PFSK-1 (cell line): Measurements from ENCODE around the gene FTSJ3. TPM values are rescaled to one million over a fixed set of nuclear protein-coding genes. Genes with fewer than 3 reads are reported as not detected.
"Not testable (repeated sequence)": the region's sequence is repeated elsewhere in the genome, so short reads cannot be mapped to it uniquely, and the experiment has no call there.

Experiments used
- FOXP2 ChIP-seq: optimal IDR thresholded peaks from 2 replicates; pipeline ENCODE3; 2011; ENCODE audit warnings: borderline replicate concordance, control low read depth, inconsistent platforms; ENCODE audit not compliant: insufficient read depth; ENCODE audit errors: extremely low read length, extremely low read depth
- POLR2AphosphoS5 ChIP-seq: IDR thresholded peaks from 2 replicates; pipeline ENCODE4 v1.6.1; 2012; ENCODE audit warnings: low read depth, mild to moderate bottlenecking, control low read depth, low read length, moderate library complexity
- SIN3A ChIP-seq: IDR thresholded peaks from 2 replicates; pipeline ENCODE4 v1.6.1; 2012; ENCODE audit warnings: mild to moderate bottlenecking, low read length, moderate library complexity, borderline replicate concordance; ENCODE audit not compliant: insufficient read depth
- TAF1 ChIP-seq: IDR thresholded peaks from 2 replicates; pipeline ENCODE4 v1.6.1; 2012; ENCODE audit warnings: low read length, control low read depth, borderline replicate concordance; ENCODE audit not compliant: insufficient read depth
- polyA plus RNA-seq: library from polyadenylated mRNA; unstranded; fragments of >200 nt; gene quantifications from one replicate; pipeline ENCODE4 v1.2.1, GENCODE V29; 2012; ENCODE audit warnings: low read depth, missing spikeins; ENCODE audit not compliant: insufficient read length
- TF ChIP-seq, protein P1 (sequence below), 2 experiments: IDR thresholded peaks; 2 replicates each; pipeline versions ENCODE4 v1.6.1 to v1.8.0; 2011 to 2012; ENCODE audit warnings: low read depth in 2 of 2, low read length in 2 of 2, control low read depth in 1 of 2, inconsistent platforms in 1 of 2, mild to moderate bottlenecking in 1 of 2, moderate library complexity in 1 of 2; ENCODE audit not compliant: insufficient read depth in 1 of 2

FTSJ3 gene
- polyA plus RNA-seq: 64.5 TPM

DNA sequence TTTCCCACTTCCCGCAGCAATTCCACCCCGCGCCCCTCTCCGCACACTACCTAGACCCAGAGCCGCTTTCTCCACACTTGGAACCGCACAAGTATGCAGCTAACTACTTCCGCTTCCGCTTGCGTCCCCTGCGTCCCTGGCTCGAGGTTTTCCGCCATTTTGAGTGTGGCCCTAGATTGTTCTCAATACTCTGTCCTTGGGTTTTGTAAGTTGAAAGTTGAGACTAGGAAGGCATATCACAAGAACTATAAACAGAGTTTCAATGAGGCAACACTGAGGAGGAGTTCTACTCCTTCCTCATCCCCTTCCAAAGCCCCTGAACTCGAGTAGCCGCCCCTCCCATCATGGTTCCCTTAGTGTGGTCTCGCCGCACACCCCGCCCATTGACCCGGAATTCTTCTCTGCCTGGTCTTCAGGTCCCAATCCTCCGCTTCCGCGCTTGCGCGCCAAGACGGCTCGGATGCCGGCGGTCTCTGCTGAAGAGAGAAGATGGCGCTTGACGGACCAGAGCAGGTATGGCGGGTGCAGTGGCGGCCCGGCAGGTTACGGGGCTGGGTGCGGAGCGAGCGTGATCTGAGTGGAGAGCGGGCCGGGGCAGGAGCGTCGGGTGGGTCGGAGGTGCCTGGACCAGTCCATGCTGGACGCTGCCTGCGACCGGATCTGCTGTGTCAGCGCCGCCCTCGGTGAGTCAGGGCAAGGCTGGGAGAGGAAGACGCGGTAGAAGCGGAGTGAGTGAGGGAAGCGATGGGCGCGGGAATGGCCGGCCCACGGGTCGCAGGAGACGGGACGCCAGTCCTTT is at the start of gene FTSJ3, which contains the start of gene PSMC5:
Gene FTSJ3 (minus strand): TSS at position 662 of the 799 bp plus-strand sequence. CDS start 761 bp downstream, outside the sequence.
Gene PSMC5 (plus strand): TSS at position 430 of the 799 bp plus-strand sequence. CDS start 60 bp downstream, at position 490.
- TF ChIP-seq POLR2AphosphoS5: peak; percentile 85
- TF ChIP-seq, protein P1, sequence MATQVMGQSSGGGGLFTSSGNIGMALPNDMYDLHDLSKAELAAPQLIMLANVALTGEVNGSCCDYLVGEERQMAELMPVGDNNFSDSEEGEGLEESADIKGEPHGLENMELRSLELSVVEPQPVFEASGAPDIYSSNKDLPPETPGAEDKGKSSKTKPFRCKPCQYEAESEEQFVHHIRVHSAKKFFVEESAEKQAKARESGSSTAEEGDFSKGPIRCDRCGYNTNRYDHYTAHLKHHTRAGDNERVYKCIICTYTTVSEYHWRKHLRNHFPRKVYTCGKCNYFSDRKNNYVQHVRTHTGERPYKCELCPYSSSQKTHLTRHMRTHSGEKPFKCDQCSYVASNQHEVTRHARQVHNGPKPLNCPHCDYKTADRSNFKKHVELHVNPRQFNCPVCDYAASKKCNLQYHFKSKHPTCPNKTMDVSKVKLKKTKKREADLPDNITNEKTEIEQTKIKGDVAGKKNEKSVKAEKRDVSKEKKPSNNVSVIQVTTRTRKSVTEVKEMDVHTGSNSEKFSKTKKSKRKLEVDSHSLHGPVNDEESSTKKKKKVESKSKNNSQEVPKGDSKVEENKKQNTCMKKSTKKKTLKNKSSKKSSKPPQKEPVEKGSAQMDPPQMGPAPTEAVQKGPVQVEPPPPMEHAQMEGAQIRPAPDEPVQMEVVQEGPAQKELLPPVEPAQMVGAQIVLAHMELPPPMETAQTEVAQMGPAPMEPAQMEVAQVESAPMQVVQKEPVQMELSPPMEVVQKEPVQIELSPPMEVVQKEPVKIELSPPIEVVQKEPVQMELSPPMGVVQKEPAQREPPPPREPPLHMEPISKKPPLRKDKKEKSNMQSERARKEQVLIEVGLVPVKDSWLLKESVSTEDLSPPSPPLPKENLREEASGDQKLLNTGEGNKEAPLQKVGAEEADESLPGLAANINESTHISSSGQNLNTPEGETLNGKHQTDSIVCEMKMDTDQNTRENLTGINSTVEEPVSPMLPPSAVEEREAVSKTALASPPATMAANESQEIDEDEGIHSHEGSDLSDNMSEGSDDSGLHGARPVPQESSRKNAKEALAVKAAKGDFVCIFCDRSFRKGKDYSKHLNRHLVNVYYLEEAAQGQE (IDR thresholded peaks at IDR 0.05; ENCODE audit: insufficient read depth in 1 of 2, low read depth in 2 of 2, low read length in 2 of 2): no peak
- peak; percentile 97 for TF ChIP-seq TAF1
- 0 out of 2 replicates have a peak, but pooled peaks have one; percentile 2 for TF ChIP-seq SIN3A
- peak; percentile 67 for TF ChIP-seq FOXP2

DNA sequence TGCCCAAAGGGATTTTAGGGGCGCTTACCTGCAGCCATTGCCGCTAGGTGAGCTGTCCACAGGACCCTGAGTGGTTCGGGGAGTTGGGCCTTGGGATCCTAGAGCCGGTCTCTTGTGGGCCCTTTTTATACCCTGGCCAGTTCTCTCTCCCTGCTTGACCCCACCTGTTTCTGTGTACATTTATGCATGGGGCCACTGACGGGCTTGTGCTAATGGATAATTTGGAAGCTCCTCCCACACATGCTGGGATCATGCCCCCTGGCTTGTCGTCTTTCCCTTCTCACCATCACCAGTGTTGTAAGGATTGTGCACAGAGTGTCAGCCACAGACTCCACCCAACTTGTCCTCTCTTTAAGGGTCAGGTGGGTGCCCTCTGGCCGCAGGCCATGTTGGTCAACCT is 46.1 kb upstream of the FTSJ3 start, which contains the start of gene CSH2:
Gene CSH2 (minus strand): TSS at position 101 of the 400 bp plus-strand sequence. CDS start 63 bp downstream, at position 38.
- TF ChIP-seq FOXP2, SIN3A, POLR2AphosphoS5: not testable (repeated sequence)

- no peak for TF ChIP-seq FOXP2
- TF ChIP-seq, protein P1 (IDR thresholded peaks at IDR 0.05; ENCODE audit: insufficient read depth in 1 of 2, low read depth in 2 of 2, low read length in 2 of 2): no peak
- no peak for TF ChIP-seq SIN3A
- TF ChIP-seq POLR2AphosphoS5: no peak
- no peak for TF ChIP-seq TAF1
Observed at GRCh38 chr17:63859257-63859656, 31.8 kb upstream of the FTSJ3 start.

DNA sequence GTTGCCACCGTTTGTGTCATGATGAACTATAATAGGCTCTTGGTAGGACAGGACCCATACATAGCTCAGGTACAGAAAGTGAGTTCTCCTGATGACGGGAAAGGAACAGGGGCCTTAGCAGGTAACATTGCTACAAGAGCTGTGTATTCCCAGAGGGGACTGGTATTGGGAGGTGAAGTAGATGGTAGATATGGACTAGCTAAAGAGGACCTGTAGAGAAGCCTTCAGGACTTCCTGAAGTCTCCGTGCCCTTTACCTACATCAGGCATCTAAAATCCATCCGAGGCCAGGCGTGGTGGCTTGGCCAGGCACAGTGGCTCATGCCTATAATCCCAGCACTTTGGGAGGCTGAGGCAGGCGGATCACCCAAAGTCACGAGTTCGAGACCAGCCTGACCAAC is 27.7 kb upstream of the FTSJ3 start:
- TF ChIP-seq FOXP2 (no peak), POLR2AphosphoS5 (no peak), TAF1 (no peak)

DNA sequence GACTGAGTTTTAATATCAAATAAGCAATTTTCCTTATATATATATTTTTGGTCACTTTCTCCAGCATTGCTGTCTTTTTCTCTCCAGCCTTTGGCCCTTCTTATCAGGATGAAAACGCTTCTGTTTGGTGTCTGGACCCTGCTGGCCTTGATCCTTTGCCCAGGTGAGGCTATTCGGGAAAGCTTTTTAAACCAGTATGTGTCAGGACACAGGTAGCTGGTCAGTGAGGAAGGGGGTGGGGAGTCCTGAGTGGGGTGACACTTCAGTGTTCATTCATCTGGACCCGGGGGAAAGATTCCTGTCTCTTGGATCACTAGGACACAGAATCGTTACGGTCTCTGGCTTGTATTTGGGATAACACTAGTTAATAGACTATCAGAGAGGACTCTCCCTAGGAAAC is 27.2 kb upstream of the FTSJ3 start:
- TF ChIP-seq, protein P1 (IDR thresholded peaks at IDR 0.05; ENCODE audit: insufficient read depth in 1 of 2, low read depth in 2 of 2, low read length in 2 of 2): no peak
- no peak for TF ChIP-seq FOXP2
- no peak for TF ChIP-seq POLR2AphosphoS5
- TF ChIP-seq SIN3A: no peak
- no peak for TF ChIP-seq TAF1
